ENCODE measurements around the gene C2CD2.

Gene C2CD2

GRCh38 chr21:41861255-41861654 is 92.6 kb downstream of the C2CD2 start:
- WGBS: 95% methylated on average over 4 of the region's 4 CpGs
- no peak overlapping the region for H3K27ac ChIP-seq (ENCODE audit: low read depth, low read length)
- no peak overlapping the region for H3K4me3 ChIP-seq (ENCODE audit: low read length)
- no peaks in the 10 kb centered on the region for H3K9me3 ChIP-seq (ENCODE audit: insufficient read depth, low read depth, low read length)
- no peak overlapping the region for H3K9ac ChIP-seq (ENCODE audit: low read depth, low read length)
- peaks cover 4% of the 10 kb centered on the region; the same call in 1 of the 2 replicates for H3K4me1 ChIP-seq (ENCODE audit: insufficient read depth, low read length)
- peaks cover 27% of the 10 kb centered on the region for H3K36me3 ChIP-seq (ENCODE audit: insufficient read depth, low read length)
- H3K27me3 ChIP-seq (ENCODE audit: insufficient read depth, low read length): no peaks in the 10 kb centered on the region

GRCh38 chr21:41859297-41859980 is 94.4 kb downstream of the C2CD2 start:
- H3K9me3 ChIP-seq (ENCODE audit: insufficient read depth, low read depth, low read length): no peaks in the 10 kb centered on the region
- no peaks in the 10 kb centered on the region for H3K27me3 ChIP-seq (ENCODE audit: insufficient read depth, low read length)
- H3K9ac ChIP-seq (ENCODE audit: low read depth, low read length): no peak overlapping the region
- 95% methylated on average over 23 of the region's 23 CpGs for WGBS
- H3K4me3 ChIP-seq (ENCODE audit: low read length): no peak overlapping the region
- no peak overlapping the region for H3K27ac ChIP-seq (ENCODE audit: low read depth, low read length)
- H3K4me1 ChIP-seq (ENCODE audit: insufficient read depth, low read length): peaks cover 4% of the 10 kb centered on the region; the same call in 1 of the 2 replicates
- peaks cover 38% of the 10 kb centered on the region for H3K36me3 ChIP-seq (ENCODE audit: insufficient read depth, low read length)

- Histone ChIP-seq H3K27ac (ENCODE audit: low read depth, low read length) (no peak overlapping the region), H3K4me3 (ENCODE audit: low read length) (no peak overlapping the region), H3K27me3 (ENCODE audit: insufficient read depth, low read length) (no peaks in the 10 kb centered on the region), H3K4me1 (ENCODE audit: insufficient read depth, low read length) (peaks cover 4% of the 10 kb centered on the region; the same call in 1 of the 2 replicates), H3K9me3 (ENCODE audit: insufficient read depth, low read depth, low read length) (no peaks in the 10 kb centered on the region), H3K36me3 (ENCODE audit: insufficient read depth, low read length) (peaks cover 44% of the 10 kb centered on the region), H3K9ac (ENCODE audit: low read depth, low read length) (no peak overlapping the region)
- WGBS: 96% methylated on average over 27 of the region's 27 CpGs
These were observed 95.1 kb downstream of the C2CD2 start for GRCh38 chr21:41858466-41859296.

GRCh38 chr21:41857771-41858300 is 96.0 kb downstream of the C2CD2 start:
- WGBS: 93% methylated on average over 14 of the region's 14 CpGs

GRCh38 chr21:41856572-41856971 is 97.2 kb downstream of the C2CD2 start:
- Histone ChIP-seq H3K4me3 (ENCODE audit: low read length) (no peak overlapping the region), H3K9me3 (ENCODE audit: insufficient read depth, low read depth, low read length) (no peaks in the 10 kb centered on the region)
- WGBS: 95% methylated on average over 10 of the region's 10 CpGs

More at GRCh38 chr21:41857771-41858300, 96.0 kb downstream of the C2CD2 start:
- Histone ChIP-seq H3K36me3 (ENCODE audit: insufficient read depth, low read length) (peaks cover 46% of the 10 kb centered on the region), H3K27me3 (ENCODE audit: insufficient read depth, low read length) (no peaks in the 10 kb centered on the region), H3K9me3 (ENCODE audit: insufficient read depth, low read depth, low read length) (no peaks in the 10 kb centered on the region), H3K4me1 (ENCODE audit: insufficient read depth, low read length) (peaks cover 4% of the 10 kb centered on the region; the same call in 1 of the 2 replicates), H3K4me3 (ENCODE audit: low read length) (no peak overlapping the region), H3K27ac (ENCODE audit: low read depth, low read length) (no peak overlapping the region), H3K9ac (ENCODE audit: low read depth, low read length) (no peak overlapping the region)

GRCh38 chr21:41854426-41854995 is 99.3 kb downstream of the C2CD2 start:
- WGBS: 96% methylated on average over 31 of the region's 31 CpGs
- Histone ChIP-seq H3K36me3 (ENCODE audit: insufficient read depth, low read length) (peaks cover 54% of the 10 kb centered on the region), H3K4me1 (ENCODE audit: insufficient read depth, low read length) (no peaks in the 10 kb centered on the region), H3K27ac (ENCODE audit: low read depth, low read length) (no peak overlapping the region), H3K4me3 (ENCODE audit: low read length) (no peak overlapping the region), H3K9me3 (ENCODE audit: insufficient read depth, low read depth, low read length) (no peaks in the 10 kb centered on the region), H3K9ac (ENCODE audit: low read depth, low read length) (no peak overlapping the region), H3K27me3 (ENCODE audit: insufficient read depth, low read length) (no peaks in the 10 kb centered on the region)

More at GRCh38 chr21:41856572-41856971, 97.2 kb downstream of the C2CD2 start:
- H3K27me3 ChIP-seq (ENCODE audit: insufficient read depth, low read length): no peaks in the 10 kb centered on the region
- H3K4me1 ChIP-seq (ENCODE audit: insufficient read depth, low read length): 0 out of 2 replicates have a peak, but pooled peaks cover under 1% of the 10 kb centered on the region
- H3K9ac ChIP-seq (ENCODE audit: low read depth, low read length): no peak overlapping the region
- no peak overlapping the region for H3K27ac ChIP-seq (ENCODE audit: low read depth, low read length)
- peaks cover 56% of the 10 kb centered on the region for H3K36me3 ChIP-seq (ENCODE audit: insufficient read depth, low read length)

- H3K36me3 ChIP-seq (ENCODE audit: insufficient read depth, low read length): peaks cover 46% of the 10 kb centered on the region
- no peak overlapping the region for H3K9ac ChIP-seq (ENCODE audit: low read depth, low read length)
- no peaks in the 10 kb centered on the region for H3K27me3 ChIP-seq (ENCODE audit: insufficient read depth, low read length)
- H3K9me3 ChIP-seq (ENCODE audit: insufficient read depth, low read depth, low read length): no peaks in the 10 kb centered on the region
- H3K4me1 ChIP-seq (ENCODE audit: insufficient read depth, low read length): no peaks in the 10 kb centered on the region
- H3K4me3 ChIP-seq (ENCODE audit: low read length): no peak overlapping the region
- 92% methylated on average over 9 of the region's 9 CpGs for WGBS
- H3K27ac ChIP-seq (ENCODE audit: low read depth, low read length): no peak overlapping the region
These were observed 100.9 kb downstream of the C2CD2 start for GRCh38 chr21:41852929-41853320.

GRCh38 chr21:41852151-41852928 is 101.5 kb downstream of the C2CD2 start:
- WGBS: 91% methylated on average over 21 of the region's 21 CpGs
- Histone ChIP-seq H3K4me3 (ENCODE audit: low read length) (no peak overlapping the region), H3K9ac (ENCODE audit: low read depth, low read length) (no peak overlapping the region), H3K36me3 (ENCODE audit: insufficient read depth, low read length) (peaks cover 40% of the 10 kb centered on the region), H3K9me3 (ENCODE audit: insufficient read depth, low read depth, low read length) (no peaks in the 10 kb centered on the region), H3K4me1 (ENCODE audit: insufficient read depth, low read length) (no peaks in the 10 kb centered on the region), H3K27ac (ENCODE audit: low read depth, low read length) (no peak overlapping the region), H3K27me3 (ENCODE audit: insufficient read depth, low read length) (no peaks in the 10 kb centered on the region)

- Histone ChIP-seq H3K4me3 (ENCODE audit: low read length) (no peak overlapping the region), H3K36me3 (ENCODE audit: insufficient read depth, low read length) (peaks cover 29% of the 10 kb centered on the region), H3K27me3 (ENCODE audit: insufficient read depth, low read length) (no peaks in the 10 kb centered on the region), H3K9ac (ENCODE audit: low read depth, low read length) (no peak overlapping the region), H3K9me3 (ENCODE audit: insufficient read depth, low read depth, low read length) (no peaks in the 10 kb centered on the region), H3K4me1 (ENCODE audit: insufficient read depth, low read length) (no peaks in the 10 kb centered on the region), H3K27ac (ENCODE audit: low read depth, low read length) (no peak overlapping the region)
- 90% methylated on average over 22 of the region's 23 CpGs for WGBS
These were observed 102.6 kb downstream of the C2CD2 start for GRCh38 chr21:41851090-41851790.

- H3K4me1 ChIP-seq (ENCODE audit: insufficient read depth, low read length): no peaks in the 10 kb centered on the region
- peaks cover 25% of the 10 kb centered on the region; the same call in 1 of the 2 replicates for H3K36me3 ChIP-seq (ENCODE audit: insufficient read depth, low read length)
- no peak overlapping the region for H3K4me3 ChIP-seq (ENCODE audit: low read length)
- no peaks in the 10 kb centered on the region for H3K9me3 ChIP-seq (ENCODE audit: insufficient read depth, low read depth, low read length)
- H3K27ac ChIP-seq (ENCODE audit: low read depth, low read length): no peak overlapping the region
- no peaks in the 10 kb centered on the region for H3K27me3 ChIP-seq (ENCODE audit: insufficient read depth, low read length)
- no peak overlapping the region for H3K9ac ChIP-seq (ENCODE audit: low read depth, low read length)
- 97% methylated on average over 9 of the region's 9 CpGs for WGBS
These were observed 103.7 kb downstream of the C2CD2 start for GRCh38 chr21:41850085-41850484.

Data from HUES64 (cell line).